ENCODE results near the gene RHNO1.

GRCh38 chr12:2936301-2936700 is 59.3 kb downstream of the RHNO1 start:
- no peak for TF ChIP-seq EZH2 (IDR thresholded peaks at IDR 0.05)
- no peak for TF ChIP-seq POLR2AphosphoS5 (IDR thresholded peaks at IDR 0.05; ENCODE audit: borderline replicate concordance, low read depth, low read length)
- TF ChIP-seq FOXP2 (optimal IDR thresholded peaks at IDR 0.05; ENCODE audit: control extremely low read depth, extremely low read length, insufficient read depth) = no peak
